ENCODE measurements around the gene POFUT2.
A peak's percentile ranks its signal among the peaks of the same experiment; 100 is the strongest.

The POFUT2 gene

DNA sequence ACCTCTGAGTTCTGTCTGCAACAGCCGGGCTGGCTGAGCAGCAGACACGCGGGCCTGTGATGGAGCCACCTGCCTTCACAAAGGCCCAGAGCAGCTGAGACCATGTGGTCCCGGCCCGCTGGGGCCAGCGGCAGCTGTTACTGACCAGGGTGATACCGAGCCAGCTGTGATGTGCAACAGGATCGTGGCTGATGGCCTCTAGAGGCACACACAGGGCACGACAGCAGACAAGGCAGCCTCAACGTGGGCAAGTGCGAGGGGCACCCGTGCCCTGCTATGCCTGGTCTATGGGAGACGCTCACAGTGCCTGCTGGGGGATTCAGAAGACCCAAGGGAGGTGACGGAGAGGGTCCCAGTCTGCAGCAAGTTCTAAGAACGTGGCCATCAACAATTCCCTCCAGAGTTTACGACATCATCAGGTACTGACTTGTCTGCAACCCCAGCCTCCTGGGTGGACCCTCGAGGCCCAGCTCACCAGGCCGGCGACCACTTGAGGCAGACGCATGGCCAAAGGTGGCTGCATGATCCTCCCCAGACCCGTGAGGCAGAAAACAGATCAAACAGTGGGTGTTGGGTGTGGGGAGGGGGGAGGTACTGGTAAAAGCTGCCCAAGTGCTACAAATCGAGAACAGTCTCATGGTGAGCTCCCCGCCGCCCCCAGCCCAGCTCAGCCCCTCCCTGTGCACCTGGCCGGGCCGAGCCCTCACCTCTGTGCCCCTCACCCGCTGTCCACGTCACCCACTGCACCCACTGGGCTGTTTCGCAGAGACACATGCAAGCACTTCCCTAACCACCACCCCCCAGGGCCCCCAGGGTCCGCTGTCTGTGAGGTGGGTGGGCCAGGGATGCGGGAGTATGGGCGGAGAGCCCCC is 6.0 kb downstream of the POFUT2 start:
- DNase-seq: no peak

DNA sequence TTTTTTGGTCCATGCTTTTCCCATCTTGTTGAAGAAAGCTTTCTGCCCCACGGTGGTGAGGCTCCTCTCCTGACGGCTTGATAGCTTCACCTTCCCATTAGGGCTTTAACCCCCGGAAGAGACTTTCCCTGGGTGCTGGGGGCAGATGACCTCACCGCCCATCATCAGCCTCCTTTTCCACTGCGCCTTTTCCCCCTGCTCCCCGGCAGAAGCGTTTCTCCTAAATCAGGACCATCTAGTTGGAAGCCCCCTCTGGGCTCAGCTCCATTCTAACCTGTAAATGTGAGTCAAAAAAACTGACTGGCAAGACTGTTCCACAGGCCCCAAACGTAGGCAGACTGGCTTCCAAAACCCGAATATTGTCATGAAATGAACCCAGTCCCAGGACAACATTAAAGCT is 6.7 kb downstream of the POFUT2 start:
- no peak for DNase-seq

DNA sequence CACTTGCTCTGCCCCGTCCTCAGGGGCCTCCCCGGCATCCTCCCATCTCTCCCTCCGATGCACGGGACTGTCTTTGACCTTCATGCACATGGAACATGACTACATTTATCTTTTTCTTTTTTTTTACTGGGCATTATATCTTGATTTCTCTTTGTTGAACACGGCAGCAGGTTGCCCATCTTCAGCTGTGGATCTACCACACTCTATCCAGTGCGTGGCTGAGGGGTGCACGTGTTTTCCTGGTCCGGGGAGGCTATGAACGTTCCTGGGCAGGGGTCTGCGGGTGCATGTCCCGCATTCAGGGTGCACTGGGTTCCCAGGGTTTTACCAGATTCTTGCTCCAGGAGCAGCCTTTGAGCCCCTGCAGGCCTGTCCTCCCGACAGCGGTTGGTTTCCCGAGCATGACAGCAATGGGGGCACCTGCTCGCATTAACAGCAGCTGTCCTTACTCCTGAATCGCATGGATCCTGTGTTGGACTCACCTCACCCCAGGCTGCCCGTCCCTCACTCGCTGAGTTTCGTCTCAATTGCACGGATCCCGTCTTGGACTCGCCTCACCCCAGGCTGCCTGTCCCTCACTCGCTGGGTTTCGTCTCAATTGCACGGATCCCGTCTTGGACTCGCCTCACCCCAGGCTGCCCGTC is 7.4 kb downstream of the POFUT2 start:
- no peak for DNase-seq

DNA sequence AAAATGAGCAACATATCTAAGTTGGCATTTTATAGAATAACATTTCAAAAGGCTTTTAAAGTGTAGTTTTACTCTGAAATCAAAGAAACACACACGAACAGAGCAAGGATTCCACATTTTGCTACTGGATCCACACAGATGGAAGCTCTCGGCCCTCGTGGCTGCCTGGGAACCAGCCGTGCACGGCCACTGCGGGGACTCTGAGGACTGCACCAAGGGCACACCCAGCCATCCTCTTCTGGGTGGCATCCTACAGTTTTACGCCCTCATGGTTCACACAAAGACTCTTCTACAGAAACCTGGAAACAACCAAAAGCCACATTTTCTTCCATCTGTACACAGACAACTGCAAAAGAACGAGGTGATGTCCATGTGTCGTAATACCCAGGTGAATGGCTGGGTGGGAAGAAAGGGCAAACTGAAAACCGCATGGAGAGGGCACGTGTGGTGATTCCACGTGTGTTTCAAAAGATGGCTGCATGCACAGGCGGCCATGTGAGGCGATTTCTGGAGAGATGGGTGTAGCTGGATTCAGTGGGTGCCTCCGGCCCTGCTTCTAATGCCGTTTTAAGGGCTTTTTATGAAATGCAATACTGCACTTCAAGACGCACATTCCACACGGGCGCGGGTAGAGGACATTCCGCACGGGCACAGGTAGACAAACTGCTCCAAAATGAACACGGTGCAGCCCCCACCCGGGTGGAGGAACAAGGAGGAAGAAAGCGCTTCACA is 8.1 kb downstream of the POFUT2 start:
- no peak for DNase-seq

DNA sequence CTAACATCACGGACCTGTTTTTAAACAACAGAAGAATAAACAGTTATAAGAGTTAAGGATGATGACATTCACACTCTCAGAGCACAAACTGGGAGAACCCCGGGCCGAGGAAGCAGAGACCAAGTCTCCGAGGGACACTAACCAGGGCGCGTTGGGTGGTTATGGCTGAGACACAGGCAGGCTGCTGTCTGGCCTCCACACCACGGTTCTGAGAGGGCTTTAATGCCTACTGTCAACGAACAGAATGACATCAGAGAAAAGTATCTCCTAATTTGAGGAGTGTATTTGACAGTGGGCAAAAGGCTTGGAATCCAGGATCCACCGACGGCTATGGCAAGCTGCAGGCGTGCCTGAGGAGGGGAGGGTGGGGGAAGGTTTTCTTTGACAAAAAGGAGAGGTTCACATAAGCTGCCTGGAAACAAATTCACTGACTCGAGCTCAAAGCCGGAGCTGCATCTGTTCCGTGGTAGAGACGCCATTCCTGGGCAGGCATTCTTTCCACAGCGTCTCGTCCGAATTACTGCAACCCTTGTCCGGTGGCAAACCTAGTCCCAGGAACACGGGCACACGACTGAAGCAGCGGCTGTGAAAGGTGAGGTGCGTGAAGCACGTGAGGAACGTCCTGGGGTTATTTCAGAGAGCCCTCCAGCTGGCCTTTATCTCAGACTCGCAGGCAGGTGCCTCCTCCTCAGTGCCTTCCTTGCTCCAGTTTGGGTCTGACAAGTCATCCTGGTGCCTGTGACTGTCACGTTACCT is 9.4 kb downstream of the POFUT2 start:
- DNase-seq: no peak

DNA sequence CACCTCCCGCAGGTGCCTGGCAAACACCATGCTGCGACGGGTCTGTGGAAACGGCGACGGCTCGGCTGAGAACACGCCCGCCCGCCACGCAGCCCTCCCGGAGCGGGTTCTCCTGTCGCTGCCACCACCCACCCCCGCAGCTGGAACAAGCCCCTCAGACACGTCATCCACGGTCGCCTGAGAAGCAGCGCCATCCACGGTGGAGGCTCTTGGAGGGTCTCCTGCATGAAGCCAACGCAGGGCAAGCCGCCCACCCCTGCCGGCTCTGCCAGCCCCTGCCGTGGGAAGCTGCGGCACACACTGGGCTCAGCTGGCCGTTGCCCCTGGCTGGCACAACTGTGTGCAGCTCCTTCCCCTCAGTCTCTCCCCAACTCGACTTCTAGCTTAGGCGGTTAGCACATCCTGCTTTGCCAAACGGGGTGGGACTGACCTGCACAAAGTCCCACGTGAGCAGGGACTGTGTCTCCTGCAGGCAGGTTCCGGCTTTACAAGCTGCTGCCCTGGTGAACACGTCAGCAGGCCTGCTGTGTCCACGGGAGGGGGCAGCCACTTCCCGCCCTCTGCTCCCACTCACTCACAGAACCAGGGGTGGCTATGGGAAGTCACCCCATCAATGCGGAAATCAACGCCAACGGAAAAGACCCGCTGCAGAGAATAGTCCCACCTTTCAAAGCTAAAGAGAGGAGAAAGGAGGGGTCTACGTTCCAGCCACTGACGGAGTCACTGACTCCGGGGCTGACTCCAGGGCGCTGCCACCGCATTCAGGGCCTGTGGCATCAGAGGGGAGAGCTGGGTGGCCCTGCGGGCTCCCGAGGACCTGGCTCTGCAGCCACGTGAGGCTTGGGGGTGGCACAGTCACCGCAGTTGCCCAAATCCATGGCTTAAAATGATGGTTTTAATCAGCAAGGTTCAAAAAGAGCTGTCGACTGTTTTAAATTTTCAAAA is 10.3 kb downstream of the POFUT2 start:
- no peak for DNase-seq

DNA sequence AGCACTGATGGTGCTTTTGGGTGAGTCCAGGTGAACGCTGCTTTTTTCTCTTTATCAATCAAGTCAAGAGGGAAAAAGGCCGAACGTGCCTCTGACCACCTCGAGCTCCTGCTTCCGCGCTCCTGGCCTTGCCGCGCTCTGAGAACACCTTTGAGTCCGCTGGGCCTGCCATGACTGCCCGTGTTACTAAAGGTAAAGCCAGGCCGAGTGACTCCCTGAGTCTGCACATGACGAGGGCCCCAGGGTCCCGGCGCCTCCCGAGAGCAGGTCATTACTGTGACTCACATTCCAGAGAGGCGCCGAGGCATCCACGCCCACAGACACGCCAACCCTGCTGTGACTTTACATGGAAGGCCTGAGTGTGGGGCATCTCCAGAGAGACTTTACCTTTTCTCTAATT is 11.1 kb downstream of the POFUT2 start:
- DNase-seq: no peak

DNA sequence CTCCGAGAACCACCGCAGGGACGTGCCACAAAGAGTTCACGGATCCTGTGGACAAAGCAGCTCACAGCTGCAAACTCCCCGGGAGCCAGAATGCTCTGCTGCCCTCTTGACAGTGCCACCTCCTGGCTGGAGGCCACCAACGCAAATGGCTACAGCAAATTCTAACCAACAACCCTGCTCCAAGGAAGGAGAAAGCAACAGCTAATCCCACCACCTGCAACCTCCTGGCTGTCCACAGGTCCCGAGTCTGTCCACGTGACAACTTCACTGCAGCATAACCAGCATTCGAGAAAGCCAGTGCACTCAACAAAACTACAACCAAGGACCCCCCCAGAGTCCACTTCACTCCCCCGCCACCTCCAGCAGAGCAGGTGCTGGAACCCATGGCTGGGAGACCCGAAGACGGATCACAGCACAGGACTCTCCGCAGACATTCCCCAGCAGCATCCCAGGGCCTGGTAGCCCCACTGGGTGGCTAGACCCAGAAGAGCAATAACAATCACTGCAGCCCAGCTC is 17.3 kb downstream of the POFUT2 start:
- DNase-seq: no peak

DNA sequence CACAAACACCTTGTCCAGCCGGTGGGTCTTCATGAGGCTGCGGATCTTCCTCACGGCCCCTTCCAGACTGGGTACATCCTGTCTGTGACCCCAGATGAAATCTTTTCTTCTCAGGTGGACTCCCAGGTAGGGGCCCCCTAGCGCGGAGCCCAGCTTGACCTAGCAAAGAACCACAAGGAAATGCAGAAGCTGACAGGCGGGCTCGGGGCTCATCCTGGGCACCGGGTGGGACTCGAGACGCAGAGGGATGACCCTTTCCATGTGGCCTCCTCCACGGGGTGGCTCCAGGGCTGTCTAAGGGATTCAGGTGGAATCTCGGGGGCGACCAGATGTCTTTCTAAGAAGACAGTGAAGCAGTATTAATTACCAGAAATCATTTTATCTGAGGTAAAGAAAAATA is 17.8 kb downstream of the POFUT2 start:
- no peak for DNase-seq

DNA sequence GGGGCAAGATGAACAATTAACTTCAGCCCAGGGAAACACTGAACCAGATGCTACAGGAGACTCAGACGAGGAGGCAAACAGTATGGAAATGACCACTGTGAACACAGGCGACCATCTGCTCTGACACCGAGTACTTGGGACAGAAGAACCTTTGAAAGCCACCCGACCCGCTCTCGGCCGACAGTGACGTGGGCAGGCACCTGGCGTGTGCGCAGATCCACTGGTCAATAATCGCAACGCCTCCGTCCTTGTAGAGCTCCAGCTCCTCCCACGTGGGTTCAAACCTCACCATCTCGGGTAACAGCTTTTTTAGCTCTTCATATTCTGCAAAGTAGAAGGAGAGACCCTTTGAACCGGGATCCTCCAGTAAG is 20.3 kb downstream of the POFUT2 start:
- DNase-seq: no peak

DNA sequence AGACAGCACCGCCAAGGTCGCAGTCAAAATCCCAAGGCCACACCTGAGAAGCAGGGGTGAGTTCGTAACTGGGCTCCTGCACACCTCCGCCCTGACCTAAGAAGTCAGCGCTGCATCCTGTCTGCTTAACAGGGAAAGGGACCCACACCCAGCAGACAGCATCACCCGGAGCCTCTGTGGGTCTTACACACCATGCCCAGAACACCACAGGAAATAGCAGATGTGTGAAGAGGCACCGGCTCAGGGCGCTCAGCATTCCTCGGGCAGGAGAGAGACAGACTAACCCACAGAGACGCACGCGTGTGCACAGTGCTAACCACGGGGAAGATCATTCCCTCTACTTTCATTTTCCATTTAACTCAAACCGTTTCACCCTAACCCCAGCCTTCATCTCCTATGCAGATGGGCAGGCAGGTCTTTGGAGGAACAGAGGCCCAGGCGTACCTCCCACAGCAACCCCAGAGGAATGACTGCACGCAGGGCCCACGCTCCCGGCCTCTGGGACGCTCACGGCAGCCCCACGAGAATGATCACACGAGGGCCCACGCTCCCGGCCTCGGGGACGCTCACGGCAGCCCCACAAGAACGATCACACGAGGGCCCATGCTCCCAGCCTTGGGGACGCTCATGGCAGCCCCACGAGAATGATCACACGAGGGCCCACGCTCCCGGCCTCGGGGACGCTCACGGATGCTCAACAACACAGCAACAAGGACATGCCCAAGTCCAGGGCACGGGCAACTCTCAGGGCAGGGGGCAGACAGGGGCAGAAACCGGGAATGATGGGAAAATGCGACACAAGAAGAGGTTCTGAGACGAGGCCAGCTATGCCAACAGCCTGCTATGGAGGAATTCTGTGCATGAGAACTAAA is 20.9 kb downstream of the POFUT2 start:
- peak; percentile 12 for DNase-seq

DNA sequence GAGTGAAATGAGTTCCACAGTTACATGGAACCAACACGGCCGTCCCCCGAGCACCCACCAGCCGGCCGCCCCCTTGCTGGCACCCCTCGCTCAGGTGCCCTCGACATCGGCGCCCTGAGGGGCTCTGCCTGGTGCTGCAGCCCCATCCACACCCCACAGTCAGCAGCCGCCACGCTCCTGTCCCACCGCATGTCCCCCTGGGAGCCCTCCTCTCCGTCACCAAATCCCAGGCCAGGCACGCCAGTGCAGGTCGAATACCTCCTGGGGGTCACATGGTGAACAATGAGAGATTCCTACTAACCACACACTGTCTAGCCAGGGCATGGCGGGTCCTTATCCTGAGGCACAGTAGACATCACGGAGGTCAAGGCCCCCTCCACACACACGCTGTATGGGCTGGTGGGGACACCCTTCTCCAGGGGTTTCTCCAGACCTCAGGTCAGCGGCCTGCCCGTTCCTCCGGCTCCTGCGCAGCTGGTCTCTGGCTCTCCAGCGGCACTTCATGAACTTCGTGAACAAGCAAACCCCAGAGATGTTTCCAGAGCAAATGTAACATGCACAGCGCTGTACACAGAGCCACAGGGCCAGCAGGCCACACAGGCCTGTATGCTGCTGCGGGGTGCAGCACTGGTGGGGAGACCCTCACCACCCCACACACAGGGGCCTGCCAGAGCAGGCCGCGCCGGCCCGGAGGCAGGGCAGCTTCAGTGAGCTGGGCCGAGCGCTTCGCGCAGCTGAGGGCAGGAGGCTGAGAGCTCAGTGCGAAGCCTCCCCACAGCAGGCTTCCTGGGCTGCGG is 21.8 kb downstream of the POFUT2 start:
- DNase-seq: no peak

DNA sequence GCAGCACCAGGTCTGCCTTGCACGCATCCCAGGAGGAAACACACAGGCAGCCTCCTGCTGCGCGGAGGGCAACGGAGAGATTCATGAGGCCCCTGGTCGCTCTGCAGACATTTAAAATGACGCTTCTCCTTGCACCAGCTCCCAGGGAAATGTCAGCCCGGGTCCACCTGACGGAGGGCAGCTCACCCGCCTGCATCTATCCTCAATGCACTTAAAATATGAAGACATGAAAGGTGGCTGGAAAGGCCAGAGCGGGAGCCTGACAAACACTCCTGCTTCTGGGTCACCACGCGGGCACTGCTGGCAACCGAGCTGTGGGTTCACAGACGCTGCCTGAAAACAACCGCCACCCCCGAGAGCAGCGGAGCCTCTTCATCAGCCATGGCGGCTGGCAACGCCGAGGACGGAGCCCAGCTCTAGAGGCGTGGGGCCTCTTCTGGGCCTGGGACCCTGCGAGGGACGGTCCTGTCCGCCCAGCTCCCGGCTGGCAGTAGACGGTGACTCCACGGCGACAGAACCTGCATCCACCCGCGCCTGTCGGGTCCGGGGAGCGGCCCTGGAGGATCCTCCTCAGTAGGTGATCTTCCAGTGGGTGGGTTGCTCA is 22.7 kb downstream of the POFUT2 start:
- DNase-seq: no peak

DNA sequence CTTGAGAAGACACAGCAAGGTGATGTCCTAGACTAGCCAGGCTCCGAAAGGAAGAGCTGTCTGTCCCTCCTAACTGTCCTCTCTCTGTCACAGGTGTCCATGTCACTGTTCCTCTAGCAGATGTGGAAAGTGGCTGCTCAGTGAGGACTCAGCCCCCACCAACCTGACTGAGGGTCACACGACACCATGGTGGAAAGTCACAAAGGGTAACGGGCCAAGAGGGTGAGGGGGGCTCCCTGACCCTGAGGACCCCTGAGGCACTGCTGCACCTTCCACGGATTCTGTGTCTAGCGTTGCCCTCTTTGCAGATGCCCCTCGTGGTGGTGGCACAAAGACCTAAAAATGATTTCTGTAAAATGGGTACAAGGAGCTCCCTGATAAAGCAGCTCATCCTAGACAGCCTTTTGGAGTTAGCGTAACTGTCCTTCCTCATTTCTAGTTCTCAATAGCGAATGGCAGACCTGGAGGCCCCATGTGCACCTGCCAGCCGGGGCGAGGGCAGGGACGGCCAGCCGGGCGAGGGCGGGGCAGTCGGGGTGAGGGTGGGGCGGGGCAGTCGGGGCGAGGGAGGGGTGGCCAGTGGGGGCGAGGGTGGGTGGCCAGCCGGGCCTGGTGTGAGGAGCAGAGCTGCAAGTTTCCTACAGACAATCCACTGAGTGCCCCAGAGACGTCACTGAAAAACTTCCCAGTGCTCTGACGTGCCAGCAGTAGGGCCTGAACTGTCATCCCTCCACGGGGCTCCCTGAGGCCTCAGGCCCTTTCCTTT is 23.4 kb downstream of the POFUT2 start:
- DNase-seq: no peak

DNA sequence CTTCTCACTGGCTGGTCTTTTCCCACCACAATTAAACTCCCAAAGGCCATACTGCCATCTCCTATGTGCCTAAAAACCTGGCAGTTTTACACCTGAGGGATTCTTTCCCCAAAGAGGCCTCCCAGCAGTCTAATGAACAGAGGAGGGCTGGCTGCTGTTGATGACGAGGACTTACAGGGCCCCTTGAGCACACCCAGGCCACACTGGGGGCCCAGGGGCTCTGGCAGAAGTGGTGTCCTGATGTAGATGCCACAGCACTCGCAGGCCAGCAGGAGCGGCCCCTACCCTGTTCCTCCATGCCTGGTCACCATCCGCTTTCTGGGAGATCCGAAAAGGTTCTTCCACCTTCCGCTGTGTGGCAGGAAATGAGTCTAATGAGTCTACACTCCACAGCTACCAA is 24.2 kb downstream of the POFUT2 start:
- no peak for DNase-seq

DNA sequence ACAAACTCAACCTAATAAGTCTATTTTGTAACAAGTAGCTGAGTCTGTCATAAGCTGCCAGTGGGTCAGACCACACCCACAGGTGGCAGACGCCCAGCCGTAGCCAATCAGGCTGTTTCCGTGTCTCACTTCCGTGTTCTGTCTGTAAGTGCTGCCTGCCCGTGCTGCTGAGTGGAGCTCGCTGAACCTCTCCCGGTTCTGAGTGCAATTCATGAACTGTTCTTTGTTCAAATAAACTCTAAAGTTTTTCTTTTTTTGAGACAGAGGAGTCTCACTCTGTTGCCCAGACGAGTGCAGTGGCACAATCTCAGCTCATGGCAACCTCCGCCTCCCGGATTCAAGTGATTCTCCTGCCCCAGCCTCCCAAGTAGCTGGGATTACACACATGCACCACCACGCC is 25.1 kb downstream of the POFUT2 start:
- DNase-seq: no peak

DNA sequence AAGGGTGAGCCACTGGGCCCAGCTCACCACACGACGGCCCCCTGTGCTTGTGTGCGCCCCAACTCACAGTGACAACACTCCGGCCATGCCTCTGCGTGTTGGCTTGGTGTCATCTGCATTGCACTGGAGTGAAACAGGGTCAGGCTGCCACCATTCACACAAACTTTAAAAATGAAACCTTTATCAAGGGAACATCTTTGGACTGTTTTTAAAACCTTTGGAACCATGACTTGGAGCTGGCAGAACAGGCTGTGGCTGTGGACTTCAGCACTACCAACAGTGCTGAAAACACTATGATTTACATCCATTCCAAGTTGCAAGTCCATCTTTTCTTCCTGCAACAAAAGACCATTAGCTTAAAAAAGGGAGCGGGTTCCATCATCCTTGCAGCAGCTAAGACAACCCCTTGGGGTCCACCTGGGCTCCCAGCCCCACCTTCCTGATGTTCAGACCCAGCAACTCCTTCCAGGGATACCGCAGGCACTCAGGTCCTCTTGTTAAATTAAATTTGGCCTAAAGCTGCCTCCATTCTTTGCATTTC is 25.6 kb downstream of the POFUT2 start:
- DNase-seq: no peak

DNA sequence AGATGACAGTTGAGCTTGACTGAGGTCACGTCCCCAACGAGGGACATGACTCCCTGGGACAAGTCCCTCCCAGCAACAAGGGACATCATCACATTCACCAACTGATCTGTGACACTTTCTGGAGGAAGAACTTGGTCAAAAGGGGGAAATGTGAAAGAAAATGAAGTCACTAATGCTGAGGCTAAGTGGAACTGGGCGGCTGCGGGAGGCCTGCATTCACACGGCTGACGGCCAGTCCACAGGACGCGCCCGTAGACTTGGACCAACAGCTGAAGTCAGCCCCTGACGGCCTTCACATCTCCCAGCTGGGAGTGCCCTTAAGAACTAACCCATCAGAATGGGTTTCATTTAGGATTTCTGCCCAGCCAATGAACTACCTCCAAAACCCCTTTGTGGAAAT is 26.6 kb downstream of the POFUT2 start:
- DNase-seq: no peak

Data from stimulated activated CD4-positive, alpha-beta T cell treated with anti-CD3 and anti-CD28 coated beads, Interleukin-12 subunit alpha, Interleukin-12 subunit beta, amount 100 ng/mL, for 4 hours (primary cell).